Keratinocyte (primary cell): ENCODE data around the gene CEMP1. TPM values are rescaled to one million over a fixed set of nuclear protein-coding genes. Genes with fewer than 3 reads are reported as not detected.
"Not testable (repeated sequence)": the region's sequence is repeated elsewhere in the genome, so short reads cannot be mapped to it uniquely, and the experiment has no call there.

Experiments
- DNase-seq: peaks from one replicate; pipeline ENCODE4 v3.0.0-alpha.2; 2011; ENCODE audit warnings: low read depth, missing footprints, low spot score
- FAIRE-seq: peaks from 2 replicates; lab custom pipeline; 2011; peaks lifted over from hg19 to GRCh38; lab: Jason Lieb, UNC
- H2AFZ ChIP-seq: 2 replicates; pipeline ENCODE4 v1.6.0; 2012; ENCODE audit warnings: low read length, control low read depth, inconsistent platforms; ENCODE audit not compliant: control insufficient read depth
- H3K27ac ChIP-seq: 2 replicates; pipeline ENCODE4 v1.5.1; 2011; ENCODE audit warnings: low read length; ENCODE audit not compliant: control insufficient read depth, insufficient read depth
- H3K27me3 ChIP-seq: 3 replicates; pipeline ENCODE4 v1.6.0; 2011; ENCODE audit warnings: low read length; ENCODE audit not compliant: control insufficient read depth, insufficient read depth; ENCODE audit errors: extremely low read depth
- H3K36me3 ChIP-seq, 2 experiments: 2 replicates in 1 of 2; 3 replicates in 1 of 2; pipeline ENCODE4 v1.5.1; 2011; ENCODE audit warnings: low read length in 2 of 2, mild to moderate bottlenecking in 1 of 2; ENCODE audit not compliant: control insufficient read depth in 2 of 2, insufficient read depth in 2 of 2; ENCODE audit errors: extremely low read depth in 1 of 2
- H3K4me1 ChIP-seq: 3 replicates; pipeline ENCODE4 v1.5.1; 2011; ENCODE audit warnings: low read length; ENCODE audit not compliant: control insufficient read depth, insufficient read depth; ENCODE audit errors: extremely low read depth
- H3K4me2 ChIP-seq: 3 replicates; pipeline ENCODE4 v1.6.0; 2011; ENCODE audit warnings: low read depth, low read length; ENCODE audit not compliant: control insufficient read depth, insufficient read depth; ENCODE audit errors: extremely low read depth
- H3K4me3 ChIP-seq, 3 experiments: fragments of 200-600 bp in 1 of 3; sonication (generic) in 1 of 3; 2 replicates in 2 of 3; 3 replicates in 1 of 3; pipeline ENCODE4 v1.5.1; 2011 to 2016; ENCODE audit warnings: low read length in 3 of 3, mild to moderate bottlenecking in 3 of 3, control low read depth in 2 of 3, inconsistent platforms in 1 of 3, low read depth in 1 of 3, mixed read lengths in 1 of 3, mixed run types in 1 of 3, moderate library complexity in 1 of 3; ENCODE audit not compliant: control insufficient read depth in 2 of 3, insufficient read depth in 2 of 3; ENCODE audit errors: extremely low read depth in 1 of 3
- H3K79me2 ChIP-seq: 2 replicates; pipeline ENCODE4 v1.6.0; 2012; ENCODE audit warnings: low read length; ENCODE audit not compliant: control insufficient read depth, insufficient read depth
- H3K9ac ChIP-seq: 3 replicates; pipeline ENCODE4 v1.6.0; 2011; ENCODE audit warnings: low read length; ENCODE audit not compliant: control insufficient read depth, insufficient read depth; ENCODE audit errors: extremely low read depth
- H3K9me1 ChIP-seq: 3 replicates; pipeline ENCODE4 v1.6.0; 2011; ENCODE audit warnings: low read length; ENCODE audit not compliant: control insufficient read depth, insufficient read depth; ENCODE audit errors: extremely low read depth
- H3K9me3 ChIP-seq: 2 replicates; pipeline ENCODE4 v1.5.1; 2012; ENCODE audit warnings: low read depth, low read length; ENCODE audit not compliant: control insufficient read depth
- H4K20me1 ChIP-seq: 3 replicates; pipeline ENCODE4 v1.6.0; 2011; ENCODE audit warnings: low read length; ENCODE audit not compliant: control insufficient read depth, insufficient read depth; ENCODE audit errors: extremely low read depth
- dilution Hi-C: fragments of 300-500 bp; cut with MboI; formaldehyde crosslinking; loops from one replicate; pipeline ENCODE4 v1.7.0; 2020; ENCODE audit warnings: low sequenced_read_pairs; ENCODE audit not compliant: extremely low pct_ligation_motif_present
- polyA plus RNA-seq, 5 experiments: library from polyadenylated mRNA; depleted of rRNA in 3 of 5; stranded (reverse) in 3 of 5; stranded (forward) in 1 of 5; unstranded in 1 of 5; fragments of >200 nt; gene quantifications; 1 replicate in 1 of 5; 2 replicates in 3 of 5; 3 replicates in 1 of 5; pipeline versions ENCODE4 v1.2.1 to v1.2.3, GENCODE V29; 2011 to 2012; ENCODE audit warnings: missing spikeins in 2 of 5, low read depth in 1 of 5, low replicate concordance in 1 of 5

The CEMP1 gene
- polyA plus RNA-seq, 1 donor (not counting 4 experiments of a cell fraction or from before 2014, with no cell fraction given) = not detected

GRCh38 chr16:2550283-2550878, 19.2 kb upstream of the CEMP1 start:
- H3K4me1 ChIP-seq, DNase-seq, H2AFZ ChIP-seq, H3K27me3 ChIP-seq, H3K4me2 ChIP-seq, H3K4me3 ChIP-seq, H4K20me1 ChIP-seq, H3K9ac ChIP-seq, H3K9me1 ChIP-seq, H3K9me3 ChIP-seq, FAIRE-seq, H3K27ac ChIP-seq, dilution Hi-C loops, H3K36me3 ChIP-seq: not testable (repeated sequence)
- H3K79me2 ChIP-seq = peaks cover 16% of the 10 kb centered on the region

GRCh38 chr16:2543771-2544170, 12.6 kb upstream of the CEMP1 start:
- H3K27ac ChIP-seq, FAIRE-seq, H3K4me2 ChIP-seq, H3K9ac ChIP-seq, H2AFZ ChIP-seq, dilution Hi-C loops, H3K4me1 ChIP-seq, H3K9me3 ChIP-seq, H3K9me1 ChIP-seq, DNase-seq, H3K36me3 ChIP-seq, H3K4me3 ChIP-seq, H4K20me1 ChIP-seq, H3K27me3 ChIP-seq: not testable (repeated sequence)
- H3K79me2 ChIP-seq = peaks cover 56% of the 10 kb centered on the region

- H3K9ac ChIP-seq, dilution Hi-C loops, H3K27me3 ChIP-seq, H3K4me2 ChIP-seq, H4K20me1 ChIP-seq, H3K9me1 ChIP-seq, H3K36me3 ChIP-seq, H3K9me3 ChIP-seq, FAIRE-seq, H2AFZ ChIP-seq, DNase-seq, H3K4me3 ChIP-seq, H3K27ac ChIP-seq: not testable (repeated sequence)
- Histone ChIP-seq H3K79me2 (peaks cover 57% of the 10 kb centered on the region), H3K4me1 (peaks cover 16% of the 10 kb centered on the region)
Measured at GRCh38 chr16:2541409-2541808, 10.2 kb upstream of the CEMP1 start.

GRCh38 chr16:2540912-2541311, 9.7 kb upstream of the CEMP1 start:
- peaks cover 17% of the 10 kb centered on the region for H3K4me1 ChIP-seq
- H3K9ac ChIP-seq, H3K27ac ChIP-seq, H3K4me2 ChIP-seq, H3K36me3 ChIP-seq, H3K9me1 ChIP-seq, H3K4me3 ChIP-seq, H3K27me3 ChIP-seq, H4K20me1 ChIP-seq, H3K9me3 ChIP-seq, H2AFZ ChIP-seq, FAIRE-seq, DNase-seq, dilution Hi-C loops: not testable (repeated sequence)
- H3K79me2 ChIP-seq = peaks cover 52% of the 10 kb centered on the region

GRCh38 chr16:2539845-2540458, 8.7 kb upstream of the CEMP1 start:
- H3K9ac ChIP-seq, H4K20me1 ChIP-seq, H2AFZ ChIP-seq, H3K9me1 ChIP-seq, H3K27ac ChIP-seq, H3K36me3 ChIP-seq, dilution Hi-C loops, H3K4me3 ChIP-seq, H3K4me2 ChIP-seq, H3K27me3 ChIP-seq, FAIRE-seq, H3K9me3 ChIP-seq, DNase-seq: not testable (repeated sequence)
- Histone ChIP-seq H3K4me1 (peaks cover 17% of the 10 kb centered on the region), H3K79me2 (peaks cover 43% of the 10 kb centered on the region)
